Measurements from ENCODE around the gene CFAP61. TPM values are rescaled to one million over a fixed set of nuclear protein-coding genes. Genes with fewer than 3 reads are reported as not detected.
"Not testable (repeated sequence)": the region's sequence is repeated elsewhere in the genome, so short reads cannot be mapped to it uniquely, and the experiment has no call there.

CFAP61 gene
- total RNA-seq, 1 donor from 2014 or later, result 8.6 TPM

DNA sequence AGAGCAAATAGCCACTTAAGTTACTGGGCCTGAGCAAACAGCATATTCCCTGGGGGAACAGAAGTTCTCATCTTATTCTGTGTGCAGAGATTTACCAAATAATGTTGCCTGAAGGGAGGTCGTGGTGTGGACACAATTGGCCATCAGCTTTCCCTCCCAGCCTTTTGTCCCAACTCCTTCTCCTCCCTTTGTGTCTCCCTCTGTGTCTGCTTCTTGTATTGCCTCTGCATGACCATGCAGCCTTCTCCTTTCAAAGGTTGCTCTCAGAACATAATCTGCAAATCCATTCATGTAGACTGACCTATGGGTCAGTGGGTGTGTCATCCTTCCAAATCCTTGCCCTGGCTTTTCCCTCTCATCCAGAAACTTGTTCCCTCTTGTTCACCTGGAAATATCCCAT is 165.3 kb downstream of the CFAP61 start:
- no peaks in the 10 kb centered on the region for H3K9me3 ChIP-seq
- H3K4me3 ChIP-seq, result no peak overlapping the region
- TF ChIP-seq, protein P1, sequence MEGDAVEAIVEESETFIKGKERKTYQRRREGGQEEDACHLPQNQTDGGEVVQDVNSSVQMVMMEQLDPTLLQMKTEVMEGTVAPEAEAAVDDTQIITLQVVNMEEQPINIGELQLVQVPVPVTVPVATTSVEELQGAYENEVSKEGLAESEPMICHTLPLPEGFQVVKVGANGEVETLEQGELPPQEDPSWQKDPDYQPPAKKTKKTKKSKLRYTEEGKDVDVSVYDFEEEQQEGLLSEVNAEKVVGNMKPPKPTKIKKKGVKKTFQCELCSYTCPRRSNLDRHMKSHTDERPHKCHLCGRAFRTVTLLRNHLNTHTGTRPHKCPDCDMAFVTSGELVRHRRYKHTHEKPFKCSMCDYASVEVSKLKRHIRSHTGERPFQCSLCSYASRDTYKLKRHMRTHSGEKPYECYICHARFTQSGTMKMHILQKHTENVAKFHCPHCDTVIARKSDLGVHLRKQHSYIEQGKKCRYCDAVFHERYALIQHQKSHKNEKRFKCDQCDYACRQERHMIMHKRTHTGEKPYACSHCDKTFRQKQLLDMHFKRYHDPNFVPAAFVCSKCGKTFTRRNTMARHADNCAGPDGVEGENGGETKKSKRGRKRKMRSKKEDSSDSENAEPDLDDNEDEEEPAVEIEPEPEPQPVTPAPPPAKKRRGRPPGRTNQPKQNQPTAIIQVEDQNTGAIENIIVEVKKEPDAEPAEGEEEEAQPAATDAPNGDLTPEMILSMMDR (IDR thresholded peaks at IDR 0.05), result no peak
- peaks cover 22% of the 10 kb centered on the region for H3K27me3 ChIP-seq (ENCODE audit: low read depth)
- intact Hi-C loops (cut with DNase I), result no loop called here
- no peak overlapping the region for H3K27ac ChIP-seq
- H3K36me3 ChIP-seq, result no peaks in the 10 kb centered on the region
- ATAC-seq (no peak), DNase-seq (no peak)
- H3K4me1 ChIP-seq, result no peaks in the 10 kb centered on the region

DNA sequence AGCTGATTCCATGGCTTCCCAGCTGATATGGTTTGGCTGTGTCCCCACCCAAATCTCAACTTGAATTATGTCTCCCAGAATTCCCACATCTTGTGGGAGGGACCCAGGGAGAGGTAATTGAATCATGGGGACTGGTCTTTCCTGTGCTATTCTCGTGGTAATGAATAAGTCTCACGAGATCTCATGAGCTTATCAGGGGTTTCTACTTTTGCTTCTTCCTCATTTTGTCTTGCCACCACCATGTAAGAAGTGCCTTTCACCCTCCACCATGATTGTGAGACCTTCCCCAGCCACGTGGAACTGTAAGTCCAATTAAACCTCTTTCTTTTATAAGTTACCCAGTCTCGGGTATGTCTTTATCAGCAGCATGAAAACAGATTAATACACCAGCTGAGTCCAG is 165.8 kb downstream of the CFAP61 start:
- not testable (repeated sequence) for H3K4me3 ChIP-seq, H3K27ac ChIP-seq

DNA sequence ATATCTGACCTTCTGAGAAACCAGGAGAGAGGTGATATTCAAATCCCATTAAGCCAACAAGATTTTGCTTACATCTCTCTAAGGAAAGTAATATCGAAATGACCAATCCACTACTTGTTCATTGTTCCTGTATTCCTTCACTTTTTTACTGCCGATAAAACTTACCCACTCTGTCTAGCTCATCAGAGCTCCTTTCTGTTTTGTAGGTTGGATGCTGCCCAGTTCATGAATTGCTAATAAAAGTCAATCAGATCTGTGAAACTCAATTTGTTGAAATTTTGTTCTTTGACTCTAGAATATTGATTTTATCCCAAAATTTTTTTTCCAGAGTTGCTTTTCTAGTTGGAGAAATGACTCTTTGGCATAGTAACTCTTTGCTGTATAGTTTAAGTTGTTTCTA is 166.7 kb downstream of the CFAP61 start:
- no peak overlapping the region for H3K4me3 ChIP-seq
- peaks cover 20% of the 10 kb centered on the region for H3K27me3 ChIP-seq (ENCODE audit: low read depth)
- intact Hi-C loops (cut with DNase I), result no loop called here
- no peaks in the 10 kb centered on the region for H3K36me3 ChIP-seq
- DNase-seq (no peak), ATAC-seq (no peak)
- TF ChIP-seq, protein P1 (IDR thresholded peaks at IDR 0.05), result no peak
- no peaks in the 10 kb centered on the region for H3K4me1 ChIP-seq
- H3K9me3 ChIP-seq, result no peaks in the 10 kb centered on the region
- no peak overlapping the region for H3K27ac ChIP-seq

More for the DNA sequence above, 165.8 kb downstream of the CFAP61 start:
- ATAC-seq; H3K9me3 ChIP-seq; H3K36me3 ChIP-seq; intact Hi-C loops (cut with DNase I); DNase-seq; H3K4me1 ChIP-seq: not testable (repeated sequence)
- H3K27me3 ChIP-seq (ENCODE audit: low read depth), result peaks cover 22% of the 10 kb centered on the region

DNA sequence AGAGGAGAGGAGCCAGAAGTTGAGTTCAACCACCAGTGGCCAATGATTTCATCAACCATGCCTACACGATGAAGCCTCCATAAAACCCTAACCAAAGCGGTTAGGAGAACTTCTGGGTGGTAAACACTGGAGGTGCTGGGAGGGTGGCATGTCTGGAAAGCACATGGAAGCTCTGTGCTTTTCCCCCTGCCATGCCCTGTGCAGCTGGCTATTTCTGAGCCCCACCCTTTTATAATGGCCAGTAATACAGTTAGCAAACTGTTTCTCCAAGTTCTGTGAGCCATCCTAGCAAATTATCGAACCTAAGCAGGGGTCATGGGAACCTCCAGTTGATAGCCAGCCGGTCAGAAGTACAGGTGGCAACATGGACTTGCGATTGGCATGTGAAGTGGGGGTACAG is 167.8 kb downstream of the CFAP61 start:
- no peak for ATAC-seq
- no peak overlapping the region for H3K27ac ChIP-seq

DNA sequence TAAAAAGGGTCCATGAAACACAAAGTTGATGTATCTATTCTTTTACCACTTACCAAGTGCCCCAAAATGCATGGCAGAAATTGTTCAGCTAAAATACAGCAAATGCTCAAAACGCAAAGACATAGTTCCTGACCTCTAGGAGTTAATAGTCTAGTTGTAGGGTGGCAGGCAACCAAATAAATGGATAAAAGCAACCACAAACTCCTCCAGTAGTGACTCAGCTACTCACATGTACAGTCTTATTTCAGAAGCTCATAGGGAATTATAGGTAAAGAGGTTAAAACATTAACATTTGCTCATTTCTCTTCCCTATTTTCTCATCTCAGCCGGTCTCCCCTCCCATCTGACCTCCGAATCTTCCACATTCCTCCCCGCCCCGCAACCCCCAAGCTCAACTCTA is 171.6 kb downstream of the CFAP61 start:
- ATAC-seq (no peak), DNase-seq (no peak)
- intact Hi-C loops (cut with DNase I), result loop anchor here (10.0 kb wide), 1 partner anchor 139 kb away; no protein-coding TSS in a partner anchor
- no peaks in the 10 kb centered on the region for H3K4me1 ChIP-seq
- no peak overlapping the region for H3K27ac ChIP-seq
- no peaks in the 10 kb centered on the region for H3K27me3 ChIP-seq (ENCODE audit: low read depth)
- no peaks in the 10 kb centered on the region for H3K9me3 ChIP-seq
- no peak overlapping the region for H3K4me3 ChIP-seq
- TF ChIP-seq, protein P1 (IDR thresholded peaks at IDR 0.05), result no peak
- no peaks in the 10 kb centered on the region for H3K36me3 ChIP-seq

More for the DNA sequence above, 167.8 kb downstream of the CFAP61 start:
- Histone ChIP-seq H3K4me1 (no peaks in the 10 kb centered on the region), H3K27me3 (ENCODE audit: low read depth) (peaks cover 11% of the 10 kb centered on the region), H3K9me3 (no peaks in the 10 kb centered on the region), H3K4me3 (no peak overlapping the region), H3K36me3 (no peaks in the 10 kb centered on the region)
- TF ChIP-seq, protein P1 (IDR thresholded peaks at IDR 0.05), result no peak
- no peak for DNase-seq
- intact Hi-C loops (cut with DNase I), result loop anchor here (10.0 kb wide), 1 partner anchor 135 kb away; no protein-coding TSS in a partner anchor

DNA sequence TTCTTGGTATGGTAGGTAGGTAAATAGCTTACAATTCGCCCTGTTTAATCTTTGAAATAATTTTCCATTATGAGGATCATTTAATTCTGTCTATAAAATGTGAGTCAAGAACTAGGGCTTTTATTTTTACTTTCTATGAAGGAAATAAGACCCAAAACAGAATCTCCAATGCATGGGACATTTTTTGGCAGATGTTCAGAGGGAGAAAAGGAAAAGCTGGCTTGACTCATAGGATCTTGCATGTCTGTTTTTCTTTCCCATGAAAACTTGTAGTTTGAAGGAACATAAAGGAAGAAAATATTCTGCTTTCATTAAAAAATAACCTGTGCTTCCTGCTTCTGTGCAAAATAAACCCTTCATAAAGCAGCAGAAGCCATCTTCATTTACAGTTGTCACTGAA is 172.5 kb downstream of the CFAP61 start:
- Histone ChIP-seq H3K4me3 (no peak overlapping the region), H3K27me3 (ENCODE audit: low read depth) (no peaks in the 10 kb centered on the region), H3K9me3 (no peaks in the 10 kb centered on the region), H3K27ac (no peak overlapping the region), H3K4me1 (no peaks in the 10 kb centered on the region), H3K36me3 (no peaks in the 10 kb centered on the region)
- TF ChIP-seq, protein P1 (IDR thresholded peaks at IDR 0.05), result no peak
- no peak for ATAC-seq
- intact Hi-C loops (cut with DNase I), result loop anchor here (10.0 kb wide), 1 partner anchor 140 kb away; no protein-coding TSS in a partner anchor
- DNase-seq, result no peak

Data from lower lobe of right lung (tissue), 2 donors.